PC-9 (cell line): ENCODE data around the gene STAT5B. TPM values are rescaled to one million over a fixed set of nuclear protein-coding genes. Genes with fewer than 3 reads are reported as not detected.

Experiments
- BruUV-seq: library from RNA; stranded (reverse); fragments of 400-500 nt; replicated peaks from 2 replicates; lab custom pipeline; 2021; lab: Mats Ljungman, UMichigan
- CTCF ChIA-PET: fragments of 300-600 bp; sonication (Branson Sonifier 250); formaldehyde crosslinking; loops from one replicate; lab custom pipeline; 2022; ENCODE audit warnings: antibody characterized with exemption; lab: Charles Lee
- POLR2A ChIA-PET: fragments of 300-600 bp; sonication (Branson Sonifier 250); formaldehyde crosslinking; loops from one replicate; lab custom pipeline; 2022; ENCODE audit warnings: antibody characterized with exemption; ENCODE audit not compliant: unreplicated experiment; lab: Charles Lee
- DNase-seq, 2 experiments: peaks; one replicate each; pipeline versions ENCODE4 v3.0.0 to v3.0.0-alpha.2; 2015 to 2022; ENCODE audit warnings: mixed read lengths in 1 of 2
- H2AFZ ChIP-seq: fragments of 200-600 bp; sonication (generic); 2 replicates; pipeline ENCODE4 v1.8.1; 2017; ENCODE audit warnings: antibody characterized with exemption
- H3F3A ChIP-seq: fragments of 200-600 bp; sonication (generic); 2 replicates; pipeline ENCODE4 v1.8.1; 2017; ENCODE audit warnings: antibody characterized with exemption, mild to moderate bottlenecking, low read depth; ENCODE audit not compliant: insufficient read depth
- H3K27ac ChIP-seq: fragments of 200-600 bp; sonication (generic); 2 replicates; pipeline ENCODE4 v1.6.1; 2016; ENCODE audit warnings: mixed run types
- H3K27me3 ChIP-seq: fragments of 200-600 bp; sonication (generic); 2 replicates; pipeline ENCODE4 v1.6.1; 2016; ENCODE audit warnings: low read depth, mixed run types; ENCODE audit not compliant: insufficient read depth
- H3K36me3 ChIP-seq: fragments of 200-600 bp; sonication (generic); 2 replicates; pipeline ENCODE4 v1.6.1; 2016; ENCODE audit warnings: low read depth, mixed run types
- H3K4me1 ChIP-seq: fragments of 200-600 bp; sonication (generic); replicated peaks from 2 replicates; pipeline ENCODE4 v1.6.1; 2016; ENCODE audit warnings: mixed run types; ENCODE audit not compliant: insufficient read depth
- H3K4me2 ChIP-seq: fragments of 200-600 bp; sonication (generic); 2 replicates; pipeline ENCODE4 v1.6.1; 2017; ENCODE audit warnings: mixed run types
- H3K4me3 ChIP-seq: fragments of 200-600 bp; sonication (generic); 2 replicates; pipeline ENCODE4 v1.6.1; 2016; ENCODE audit warnings: mixed run types
- H3K79me2 ChIP-seq: fragments of 200-600 bp; sonication (generic); 2 replicates; pipeline ENCODE4 v1.6.1; 2017; ENCODE audit warnings: low read depth, mixed run types
- H3K9me2 ChIP-seq: fragments of 200-600 bp; sonication (generic); 2 replicates; pipeline ENCODE4 v1.8.1; 2017; ENCODE audit warnings: mild to moderate bottlenecking; ENCODE audit not compliant: insufficient read depth
- H3K9me3 ChIP-seq: fragments of 200-600 bp; sonication (generic); 2 replicates; pipeline ENCODE4 v1.8.1; 2016; ENCODE audit warnings: low read depth; ENCODE audit not compliant: insufficient read depth
- H4K20me1 ChIP-seq: fragments of 200-600 bp; sonication (generic); 2 replicates; pipeline ENCODE4 v1.8.1; 2017; ENCODE audit not compliant: insufficient read depth
- EZH2 ChIP-seq: fragments of 200-600 bp; sonication (generic); IDR thresholded peaks from 2 replicates; pipeline ENCODE4 v1.8.0; 2017; ENCODE audit warnings: antibody characterized with exemption, low read depth
- intact Hi-C: fragments of 100-400 bp; cut with micrococcal nuclease; formaldehyde crosslinking; loops from one replicate; pipeline ENCODE4 v1.10.0; 2022; ENCODE audit not compliant: unreplicated experiment
- total RNA-seq: library from RNA; stranded (reverse); gene quantifications from 2 replicates; pipeline ENCODE4 v1.2.3, GENCODE V29; 2021
- TF ChIP-seq, protein P1 (sequence below): fragments of 200-600 bp; sonication (generic); conservative IDR thresholded peaks from 2 replicates; pipeline ENCODE4 v1.6.1; 2017; ENCODE audit warnings: mixed run types, antibody characterized with exemption, mild to moderate bottlenecking, moderate library complexity

Gene STAT5B
- total RNA-seq, 1 experiment from 2014 or later: 19.5 TPM

DNA sequence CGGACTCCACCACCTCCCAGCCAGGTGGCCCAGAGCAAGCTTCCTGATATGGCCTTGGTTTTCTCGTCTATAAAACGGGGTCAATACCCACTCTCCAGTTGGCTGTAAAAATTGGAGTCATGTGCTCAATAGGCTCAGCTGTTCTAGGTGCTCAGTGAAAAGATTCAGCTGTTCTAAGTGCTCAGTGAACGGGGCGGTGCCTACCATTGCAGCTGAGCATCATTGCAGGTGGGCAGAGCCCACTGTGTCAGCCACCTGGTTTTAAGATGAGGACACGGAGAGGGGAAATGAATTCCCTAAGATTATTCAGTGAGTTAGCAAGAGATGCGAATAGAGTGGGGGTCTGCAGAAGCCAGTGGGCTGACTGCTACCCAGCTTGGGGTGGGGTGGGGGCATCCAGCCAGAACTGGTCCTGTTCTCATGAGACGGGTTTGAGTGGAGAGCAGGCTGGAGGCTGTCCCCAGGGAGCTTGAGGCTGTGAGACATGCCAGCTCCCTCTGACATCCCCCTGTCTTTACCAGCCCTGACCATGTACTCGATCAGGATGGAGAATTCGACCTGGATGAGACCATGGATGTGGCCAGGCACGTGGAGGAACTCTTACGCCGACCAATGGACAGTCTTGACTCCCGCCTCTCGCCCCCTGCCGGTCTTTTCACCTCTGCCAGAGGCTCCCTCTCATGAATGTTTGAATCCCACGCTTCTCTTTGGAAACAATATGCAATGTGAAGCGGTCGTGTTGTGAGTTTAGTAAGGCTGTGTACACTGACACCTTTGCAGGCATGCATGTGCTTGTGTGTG, 34.0 kb upstream of the STAT5B start:
- no peak for DNase-seq
- Histone ChIP-seq H3K9me2 (no peaks in the 10 kb centered on the region), H3K9me3 (no peaks in the 10 kb centered on the region), H3K27me3 (no peaks in the 10 kb centered on the region), H3K4me1 (no peaks in the 10 kb centered on the region), H3F3A (no peaks in the 10 kb centered on the region; the same call in 1 of the 2 replicates), H3K27ac (no peak overlapping the region), H3K4me3 (no peak overlapping the region), H4K20me1 (no peaks in the 10 kb centered on the region), H2AFZ (no peak overlapping the region), H3K79me2 (no peaks in the 10 kb centered on the region), H3K4me2 (no peak overlapping the region), H3K36me3 (no peaks in the 10 kb centered on the region)
- ChIA-PET CTCF (no interaction called here), POLR2A (interaction anchor here (0.6 kb wide), 1 partner anchor 509 kb away, joined by 9 read pairs; no protein-coding TSS in a partner anchor)
- TF ChIP-seq EZH2: no peak
- TF ChIP-seq, protein P1, sequence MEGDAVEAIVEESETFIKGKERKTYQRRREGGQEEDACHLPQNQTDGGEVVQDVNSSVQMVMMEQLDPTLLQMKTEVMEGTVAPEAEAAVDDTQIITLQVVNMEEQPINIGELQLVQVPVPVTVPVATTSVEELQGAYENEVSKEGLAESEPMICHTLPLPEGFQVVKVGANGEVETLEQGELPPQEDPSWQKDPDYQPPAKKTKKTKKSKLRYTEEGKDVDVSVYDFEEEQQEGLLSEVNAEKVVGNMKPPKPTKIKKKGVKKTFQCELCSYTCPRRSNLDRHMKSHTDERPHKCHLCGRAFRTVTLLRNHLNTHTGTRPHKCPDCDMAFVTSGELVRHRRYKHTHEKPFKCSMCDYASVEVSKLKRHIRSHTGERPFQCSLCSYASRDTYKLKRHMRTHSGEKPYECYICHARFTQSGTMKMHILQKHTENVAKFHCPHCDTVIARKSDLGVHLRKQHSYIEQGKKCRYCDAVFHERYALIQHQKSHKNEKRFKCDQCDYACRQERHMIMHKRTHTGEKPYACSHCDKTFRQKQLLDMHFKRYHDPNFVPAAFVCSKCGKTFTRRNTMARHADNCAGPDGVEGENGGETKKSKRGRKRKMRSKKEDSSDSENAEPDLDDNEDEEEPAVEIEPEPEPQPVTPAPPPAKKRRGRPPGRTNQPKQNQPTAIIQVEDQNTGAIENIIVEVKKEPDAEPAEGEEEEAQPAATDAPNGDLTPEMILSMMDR: no peak
- intact Hi-C loops: no loop called here
- BruUV-seq: no TSS peak

DNA sequence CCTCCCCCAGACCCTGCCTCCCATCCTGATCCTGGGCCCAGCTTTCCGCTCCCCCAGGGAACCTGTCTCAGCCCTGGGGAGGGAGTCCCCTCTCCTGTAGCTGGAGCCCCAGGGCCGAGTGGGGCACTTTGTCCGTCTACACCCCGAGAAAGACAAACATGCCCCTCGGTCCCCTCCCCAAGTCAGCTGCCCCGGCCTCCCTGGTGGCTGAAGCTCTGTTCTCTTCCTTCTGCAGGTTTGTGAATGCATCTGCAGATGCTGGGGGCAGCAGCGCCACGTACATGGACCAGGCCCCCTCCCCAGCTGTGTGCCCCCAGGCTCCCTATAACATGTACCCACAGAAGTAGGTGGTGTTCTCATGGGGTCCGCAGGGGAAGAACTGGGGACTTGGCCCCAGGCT, 33.0 kb upstream of the STAT5B start:
- DNase-seq: no peak
- intact Hi-C loops: no loop called here
- no peaks in the 10 kb centered on the region for H3K4me1 ChIP-seq
- no peaks in the 10 kb centered on the region for H3K79me2 ChIP-seq
- no peaks in the 10 kb centered on the region; the same call in 1 of the 2 replicates for H3F3A ChIP-seq
- ChIA-PET CTCF (no interaction called here), POLR2A (interaction anchor here (0.6 kb wide), 1 partner anchor 105 kb away, joined by 3 read pairs; no protein-coding TSS in a partner anchor)
- no peaks in the 10 kb centered on the region for H3K27me3 ChIP-seq
- H3K4me3 ChIP-seq: no peak overlapping the region
- BruUV-seq: no TSS peak
- no peaks in the 10 kb centered on the region for H3K36me3 ChIP-seq
- H2AFZ ChIP-seq: no peak overlapping the region
- H3K9me2 ChIP-seq: no peaks in the 10 kb centered on the region
- no peak for TF ChIP-seq EZH2
- TF ChIP-seq, protein P1: no peak
- H4K20me1 ChIP-seq: no peaks in the 10 kb centered on the region
- no peaks in the 10 kb centered on the region for H3K9me3 ChIP-seq
- no peak overlapping the region for H3K4me2 ChIP-seq
- H3K27ac ChIP-seq: no peak overlapping the region

DNA sequence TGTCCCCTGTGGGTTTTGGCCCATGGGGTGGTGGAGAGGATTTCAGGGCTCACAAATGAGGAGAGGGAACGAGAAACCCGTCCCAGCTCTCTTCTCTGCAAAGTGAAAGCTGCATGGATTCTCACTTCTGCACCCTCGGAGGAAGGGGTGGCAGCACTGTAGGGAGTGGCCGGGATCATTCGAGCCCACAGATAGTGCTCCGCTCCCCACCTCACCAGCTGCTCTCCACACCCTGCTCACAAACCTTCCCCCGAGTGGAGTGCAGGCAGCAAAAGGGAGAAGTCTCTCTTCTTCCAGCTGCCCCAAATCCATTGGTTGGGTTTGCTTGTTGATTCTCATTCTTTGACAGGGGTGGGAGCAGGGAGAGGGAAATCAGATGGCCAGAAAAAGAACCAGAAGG, 32.3 kb upstream of the STAT5B start:
- TF ChIP-seq, protein P1: no peak
- TF ChIP-seq EZH2: no peak
- H3K79me2 ChIP-seq: no peaks in the 10 kb centered on the region
- no peaks in the 10 kb centered on the region for H4K20me1 ChIP-seq
- intact Hi-C loops: no loop called here
- ChIA-PET CTCF (no interaction called here), POLR2A (interaction anchor here (0.6 kb wide), 1 partner anchor 106 kb away, joined by 3 read pairs; no protein-coding TSS in a partner anchor)
- no peaks in the 10 kb centered on the region for H3K27me3 ChIP-seq
- H3K4me3 ChIP-seq: no peak overlapping the region
- no peak overlapping the region for H2AFZ ChIP-seq
- BruUV-seq: no TSS peak
- no peaks in the 10 kb centered on the region for H3K4me1 ChIP-seq
- no peaks in the 10 kb centered on the region for H3K36me3 ChIP-seq
- no peak overlapping the region for H3K27ac ChIP-seq
- DNase-seq: no peak
- no peak overlapping the region for H3K4me2 ChIP-seq
- no peaks in the 10 kb centered on the region for H3K9me2 ChIP-seq
- no peaks in the 10 kb centered on the region; the same call in 1 of the 2 replicates for H3F3A ChIP-seq
- H3K9me3 ChIP-seq: no peaks in the 10 kb centered on the region
